Measurements from ENCODE around the gene PTGDR.

PTGDR gene

DNA sequence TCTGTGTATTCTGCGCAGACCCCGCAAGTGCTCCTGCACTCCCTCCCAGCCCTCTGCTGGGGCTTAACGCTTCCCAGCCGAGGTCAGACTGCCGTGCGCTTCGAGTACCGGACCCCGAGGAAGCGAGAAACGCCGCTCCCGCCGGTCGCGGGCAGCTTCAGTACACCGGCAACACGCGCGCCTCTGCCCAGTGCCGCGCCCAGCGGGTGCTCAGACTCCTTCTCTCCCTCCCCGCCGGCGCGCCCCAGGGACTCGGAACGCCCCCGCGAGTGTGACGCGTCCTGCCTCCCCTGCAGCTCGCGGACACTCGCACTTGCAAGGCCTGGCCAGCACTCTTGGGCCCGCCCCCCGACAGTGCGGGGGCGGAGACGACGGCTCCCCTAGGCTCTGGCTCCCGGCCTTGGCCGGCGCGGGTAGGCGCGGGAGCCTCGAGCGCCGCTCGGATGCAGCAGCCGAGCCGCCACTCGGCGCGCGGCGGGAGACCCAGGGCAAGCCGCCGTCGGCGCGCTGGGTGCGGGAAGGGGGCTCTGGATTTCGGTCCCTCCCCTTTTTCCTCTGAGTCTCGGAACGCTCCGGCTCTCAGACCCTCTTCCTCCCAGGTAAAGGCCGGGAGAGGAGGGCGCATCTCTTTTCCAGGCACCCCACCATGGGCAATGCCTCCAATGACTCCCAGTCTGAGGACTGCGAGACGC lies 46.6 kb downstream of the PTGDR start, which contains the start of gene PTGER2:
TSS of gene PTGER2 (plus strand) at position 410 of the 692 bp plus-strand sequence. CDS start at position 647, 237 bp downstream.
- peak; percentile 48 for DNase-seq

DNA sequence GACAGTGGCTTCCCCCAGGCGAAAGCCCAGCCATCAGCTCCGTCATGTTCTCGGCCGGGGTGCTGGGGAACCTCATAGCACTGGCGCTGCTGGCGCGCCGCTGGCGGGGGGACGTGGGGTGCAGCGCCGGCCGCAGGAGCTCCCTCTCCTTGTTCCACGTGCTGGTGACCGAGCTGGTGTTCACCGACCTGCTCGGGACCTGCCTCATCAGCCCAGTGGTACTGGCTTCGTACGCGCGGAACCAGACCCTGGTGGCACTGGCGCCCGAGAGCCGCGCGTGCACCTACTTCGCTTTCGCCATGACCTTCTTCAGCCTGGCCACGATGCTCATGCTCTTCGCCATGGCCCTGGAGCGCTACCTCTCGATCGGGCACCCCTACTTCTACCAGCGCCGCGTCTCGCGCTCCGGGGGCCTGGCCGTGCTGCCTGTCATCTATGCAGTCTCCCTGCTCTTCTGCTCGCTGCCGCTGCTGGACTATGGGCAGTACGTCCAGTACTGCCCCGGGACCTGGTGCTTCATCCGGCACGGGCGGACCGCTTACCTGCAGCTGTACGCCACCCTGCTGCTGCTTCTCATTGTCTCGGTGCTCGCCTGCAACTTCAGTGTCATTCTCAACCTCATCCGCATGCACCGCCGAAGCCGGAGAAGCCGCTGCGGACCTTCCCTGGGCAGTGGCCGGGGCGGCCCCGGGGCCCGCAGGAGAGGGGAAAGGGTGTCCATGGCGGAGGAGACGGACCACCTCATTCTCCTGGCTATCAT lies 47.3 kb downstream of the PTGDR start:
- peak; percentile 25 for DNase-seq

DNA sequence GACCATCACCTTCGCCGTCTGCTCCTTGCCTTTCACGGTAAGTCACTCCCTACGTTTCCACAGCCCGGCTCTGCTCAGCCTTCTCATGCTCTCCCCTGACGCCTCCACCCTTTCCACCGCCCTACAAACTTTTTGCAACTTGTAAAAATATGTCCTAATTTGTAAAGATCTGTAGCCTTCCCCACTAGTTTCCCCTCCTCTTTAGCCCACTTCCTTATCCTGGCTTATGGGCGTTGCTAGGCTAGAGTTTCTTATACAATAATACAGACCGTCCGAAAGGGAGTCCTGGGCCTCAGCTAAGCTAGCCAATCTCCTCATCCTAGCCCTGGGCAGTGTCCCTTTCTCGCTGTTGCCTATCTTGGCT lies 47.8 kb downstream of the PTGDR start:
- no peak for DNase-seq

DNA sequence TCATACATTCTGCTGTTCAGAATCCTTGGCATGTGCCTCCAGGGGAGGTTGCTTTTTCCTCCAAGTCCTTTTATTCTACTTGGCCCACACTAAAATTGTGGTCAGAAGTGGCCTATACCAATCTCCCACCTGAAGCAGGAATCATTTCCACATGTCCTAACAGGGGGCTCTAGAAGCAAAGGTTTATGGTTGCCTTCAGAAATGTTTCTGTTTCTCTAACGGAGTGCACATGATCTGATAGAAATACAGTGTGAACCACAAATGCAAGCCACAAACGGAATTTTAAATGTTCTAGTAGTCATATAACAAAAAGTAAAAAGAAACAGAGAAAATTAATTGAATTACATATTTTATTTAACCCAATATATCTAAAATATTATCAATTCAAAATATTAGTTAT lies 50.6 kb downstream of the PTGDR start:
- DNase-seq = no peak

DNA sequence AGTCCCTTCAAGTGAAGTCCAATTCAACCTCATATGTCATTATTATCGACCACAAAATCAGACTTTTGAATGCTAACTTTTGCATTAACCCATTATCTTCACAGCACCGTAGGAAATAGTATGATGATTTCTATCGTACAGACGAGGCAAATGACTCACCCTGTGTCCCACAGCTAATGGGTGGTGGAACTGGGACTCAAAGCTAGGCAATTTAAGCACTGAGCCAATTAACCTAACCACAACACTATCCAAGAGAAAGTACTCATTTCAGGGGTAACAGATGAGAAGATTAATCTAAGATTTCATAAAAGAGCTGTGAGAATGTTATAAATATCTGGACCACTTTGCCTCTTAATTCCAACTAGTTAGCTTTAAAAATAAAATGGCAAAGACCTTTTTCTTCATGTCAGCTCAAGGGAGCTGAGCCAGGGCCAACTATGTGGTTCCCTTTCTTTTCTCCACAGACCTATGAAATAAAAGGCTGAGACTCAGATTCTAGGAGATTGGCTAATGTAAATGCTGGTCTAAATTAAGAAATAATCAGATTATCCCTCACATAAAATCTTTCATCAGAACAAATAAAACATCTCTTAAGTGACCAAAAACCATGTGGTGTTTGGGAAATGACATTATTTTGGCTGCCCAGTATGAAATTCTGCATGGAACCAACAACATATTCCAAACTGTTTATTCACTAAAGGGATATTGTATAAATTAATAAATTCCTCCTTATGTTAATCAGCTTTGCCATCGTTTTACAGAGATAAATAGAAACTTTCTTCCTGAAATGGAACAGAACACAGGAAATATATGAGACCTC lies 51.5 kb downstream of the PTGDR start:
- no peak for DNase-seq

DNA sequence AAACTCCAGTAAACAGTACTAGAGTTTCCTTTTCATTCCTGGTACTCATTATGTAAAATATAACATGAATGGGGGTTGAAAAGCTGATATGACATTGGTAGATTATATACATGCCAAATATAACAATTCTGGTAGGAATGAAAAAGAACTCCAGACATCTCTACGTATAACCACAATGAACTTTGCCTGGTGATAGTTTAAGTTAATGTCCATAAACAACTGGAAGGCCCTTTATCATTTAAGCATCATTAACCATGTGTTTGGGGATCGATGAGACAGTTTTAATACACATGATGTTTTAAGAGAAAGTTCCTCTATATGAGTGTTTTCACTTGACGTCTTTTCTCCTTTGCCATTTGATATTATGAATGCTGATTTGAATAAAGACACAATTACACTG lies 52.4 kb downstream of the PTGDR start:
- DNase-seq = no peak

DNA sequence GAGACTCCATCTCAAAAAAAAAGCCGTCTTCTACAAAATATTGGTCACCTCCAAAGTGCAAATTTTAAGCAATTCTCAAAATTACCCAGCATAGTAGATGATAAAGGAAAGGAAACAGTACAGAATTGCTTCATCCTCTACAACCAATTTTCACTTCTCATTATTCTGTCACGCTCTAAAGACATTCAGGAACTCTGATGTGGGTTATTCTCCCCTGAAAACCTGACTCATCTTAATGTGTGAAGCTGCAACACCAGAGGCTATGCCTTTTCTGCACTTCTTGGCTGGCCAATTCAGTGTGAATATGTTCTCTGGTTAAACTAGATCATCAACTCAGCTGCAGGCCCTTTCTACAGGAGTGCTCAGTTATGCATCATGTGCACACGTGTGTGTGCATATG lies 57.6 kb downstream of the PTGDR start:
- no peak for DNase-seq

DNA sequence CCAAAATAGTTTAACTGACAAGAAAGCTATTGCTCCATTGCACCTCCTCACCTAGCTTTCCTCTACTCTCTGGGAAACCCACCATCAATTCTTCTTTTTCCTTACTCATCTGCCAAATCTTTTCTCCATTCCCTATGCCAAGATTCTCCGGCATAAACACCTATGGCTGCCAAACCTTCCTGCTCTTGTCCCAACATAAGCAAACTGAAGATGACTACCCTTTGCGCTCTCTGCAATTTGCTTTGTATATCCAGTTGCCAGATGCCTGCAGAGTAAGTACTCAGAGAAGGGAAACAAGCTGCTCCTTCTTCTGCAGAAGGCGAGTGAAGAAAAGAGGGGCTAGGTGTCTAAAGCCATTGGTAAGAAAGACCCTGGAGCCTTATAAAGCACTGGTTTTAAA lies 58.1 kb downstream of the PTGDR start:
- no peak for DNase-seq
